Measurements from ENCODE around the gene ST3GAL4.
"Not testable (repeated sequence)": the region's sequence is repeated elsewhere in the genome, so short reads cannot be mapped to it uniquely, and the experiment has no call there.

The ST3GAL4 gene

GRCh38 chr11:126366064-126366822 is 10.8 kb downstream of the ST3GAL4 start:
- DNase-seq, result no peak

GRCh38 chr11:126366823-126367654 is 11.6 kb downstream of the ST3GAL4 start:
- not testable (repeated sequence) for DNase-seq

GRCh38 chr11:126367806-126368205 is 12.3 kb downstream of the ST3GAL4 start:
- not testable (repeated sequence) for DNase-seq

- DNase-seq, result not testable (repeated sequence)
These were observed 13.0 kb downstream of the ST3GAL4 start for GRCh38 chr11:126368336-126369119.

DNA sequence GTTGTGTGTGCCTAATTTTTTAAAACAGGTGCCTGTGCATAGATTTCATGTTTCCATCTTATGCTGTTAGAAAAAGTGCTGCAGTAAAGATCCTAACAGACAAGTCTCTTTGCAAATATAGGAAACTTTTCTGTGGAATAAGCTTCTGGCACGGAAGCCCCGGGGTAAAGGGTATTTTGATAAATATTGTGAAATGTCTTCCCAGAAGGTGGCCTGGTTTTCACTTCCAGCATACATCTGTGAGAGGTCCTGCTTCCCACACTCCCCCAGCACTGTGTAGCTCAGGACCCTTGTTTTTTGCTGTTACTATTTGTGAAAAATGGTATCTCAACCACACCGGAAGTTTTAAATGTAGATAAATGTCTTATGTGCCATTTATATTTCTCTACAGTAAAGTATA is 14.5 kb downstream of the ST3GAL4 start:
- no peak for DNase-seq

DNA sequence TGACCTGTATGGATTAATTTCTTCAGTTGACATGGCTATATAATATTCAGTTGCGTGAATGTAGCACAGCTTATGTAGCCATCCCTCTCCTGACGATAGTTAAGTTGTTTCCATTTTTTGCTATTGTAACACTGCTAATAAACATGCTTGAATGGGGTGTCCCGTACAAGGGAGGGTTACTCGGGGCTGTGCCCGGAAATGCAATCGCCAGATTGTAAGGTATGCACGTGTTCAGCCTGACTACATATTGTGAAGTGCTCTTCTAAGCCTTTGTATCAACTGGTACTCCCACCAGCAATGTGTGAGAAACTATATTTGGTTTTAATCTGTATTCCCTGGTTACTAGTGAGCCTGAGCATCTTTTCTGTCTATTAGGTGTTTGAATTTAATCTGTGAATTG is 16.1 kb downstream of the ST3GAL4 start:
- no peak for DNase-seq

DNA sequence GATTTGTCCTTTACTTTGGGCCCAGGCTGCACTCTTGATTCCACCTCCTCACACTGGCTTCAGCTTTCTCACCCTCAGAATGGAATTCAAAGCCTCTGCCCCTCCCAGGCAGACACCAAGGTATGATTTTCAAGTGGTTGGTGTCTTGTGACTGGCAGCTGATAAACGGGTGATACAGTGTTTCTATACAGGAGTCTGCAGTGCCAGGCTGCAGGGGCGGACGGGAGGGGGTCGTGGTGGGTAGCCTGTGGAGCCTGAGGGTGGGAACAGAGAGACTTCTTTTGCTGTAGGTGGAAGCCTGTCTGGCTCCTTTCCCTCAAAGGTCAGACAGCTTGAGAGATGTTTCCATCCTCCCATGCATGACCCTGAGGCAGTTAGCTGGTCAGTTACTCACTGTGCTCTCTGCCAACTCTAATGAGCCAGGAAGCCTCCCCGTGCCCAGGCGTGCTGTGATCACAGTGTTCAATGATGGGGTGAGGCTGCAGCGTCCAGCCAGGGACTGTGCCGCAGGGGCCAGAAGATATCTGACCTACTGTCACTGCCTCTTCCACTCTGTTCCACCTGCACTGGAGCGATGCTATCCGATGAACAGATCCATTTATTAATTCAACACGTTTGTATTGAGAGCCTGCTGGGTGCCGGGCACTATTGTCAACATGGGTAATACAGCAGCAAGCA is 18.0 kb downstream of the ST3GAL4 start:
- DNase-seq, result not testable (repeated sequence)

GRCh38 chr11:126374562-126375300 is 19.2 kb downstream of the ST3GAL4 start:
- not testable (repeated sequence) for DNase-seq

GRCh38 chr11:126375726-126376125 is 20.2 kb downstream of the ST3GAL4 start:
- no peak for DNase-seq

- no peak for DNase-seq
These were observed 23.3 kb downstream of the ST3GAL4 start for GRCh38 chr11:126378763-126379162.

DNA sequence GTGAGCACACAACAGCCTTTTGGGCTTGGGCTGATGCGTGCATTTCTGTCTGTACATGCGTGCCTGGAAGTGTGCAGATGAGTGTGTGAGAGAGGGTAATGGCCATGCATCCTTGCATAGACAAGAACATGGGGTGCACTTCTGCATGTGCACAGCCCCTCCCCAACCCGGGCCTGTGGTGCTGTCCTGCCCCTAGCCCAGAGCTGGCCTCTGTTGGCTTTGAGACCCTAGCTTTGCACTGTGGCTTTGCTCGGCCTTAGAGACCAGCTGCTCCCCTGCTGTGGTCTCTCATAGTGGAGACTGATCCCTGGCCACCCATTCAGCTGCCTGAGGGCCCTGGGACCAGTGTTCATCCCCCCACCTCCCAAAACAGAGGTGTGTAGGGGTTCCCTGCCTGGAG is 25.4 kb downstream of the ST3GAL4 start:
- no peak for DNase-seq

GRCh38 chr11:126381960-126382359 is 26.5 kb downstream of the ST3GAL4 start:
- not testable (repeated sequence) for DNase-seq

GRCh38 chr11:126382641-126383040 is 27.2 kb downstream of the ST3GAL4 start:
- not testable (repeated sequence) for DNase-seq

DNA sequence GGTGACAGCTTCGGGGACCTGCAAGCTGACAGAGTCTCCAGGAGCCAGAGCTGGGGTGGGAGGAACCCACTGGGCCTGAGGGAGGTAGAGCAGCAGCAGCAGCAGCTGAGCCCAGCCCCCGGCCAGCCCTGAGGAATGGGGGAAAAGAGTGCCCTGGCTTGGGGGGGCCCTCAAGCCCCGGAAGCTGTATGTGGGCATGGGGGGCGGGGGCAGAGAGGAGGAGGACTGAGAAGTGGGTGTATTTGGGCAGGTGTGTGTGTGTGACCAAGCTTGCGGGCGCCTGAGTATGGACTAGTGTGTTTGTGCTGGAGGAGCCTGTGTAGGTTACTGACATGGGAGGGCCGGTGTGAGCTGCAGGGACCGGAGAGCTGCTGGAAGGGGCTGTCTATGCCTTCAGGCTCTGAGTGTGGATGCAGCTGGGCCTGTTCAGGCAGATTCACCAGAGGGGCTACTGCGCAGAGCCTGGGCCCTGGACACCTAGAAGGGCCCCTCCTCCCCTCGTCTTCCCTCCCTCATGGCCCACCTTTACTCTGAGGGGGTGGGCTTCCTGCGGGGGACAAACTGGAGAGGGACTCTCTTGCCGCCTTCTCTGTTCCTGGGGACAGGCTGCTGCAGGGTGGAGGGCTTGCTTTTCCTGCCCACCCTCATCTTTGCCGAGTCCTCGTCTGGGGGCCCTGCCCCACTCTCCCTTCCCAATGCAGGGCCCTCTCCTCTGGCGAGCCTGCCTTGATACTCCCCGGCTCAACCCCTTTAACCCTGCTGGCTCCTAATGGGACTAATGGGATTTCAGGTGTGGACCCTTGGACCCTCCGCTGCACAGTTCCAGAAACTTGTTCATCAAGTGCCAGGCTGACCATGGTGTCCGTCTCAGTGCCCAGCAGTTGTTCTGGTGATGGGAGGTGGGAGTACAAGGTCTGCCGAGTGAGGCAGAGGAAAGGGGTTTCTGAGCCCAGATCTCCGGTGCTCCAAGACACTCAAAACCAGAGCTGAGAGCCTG is 28.2 kb downstream of the ST3GAL4 start:
- DNase-seq, result no peak

DNA sequence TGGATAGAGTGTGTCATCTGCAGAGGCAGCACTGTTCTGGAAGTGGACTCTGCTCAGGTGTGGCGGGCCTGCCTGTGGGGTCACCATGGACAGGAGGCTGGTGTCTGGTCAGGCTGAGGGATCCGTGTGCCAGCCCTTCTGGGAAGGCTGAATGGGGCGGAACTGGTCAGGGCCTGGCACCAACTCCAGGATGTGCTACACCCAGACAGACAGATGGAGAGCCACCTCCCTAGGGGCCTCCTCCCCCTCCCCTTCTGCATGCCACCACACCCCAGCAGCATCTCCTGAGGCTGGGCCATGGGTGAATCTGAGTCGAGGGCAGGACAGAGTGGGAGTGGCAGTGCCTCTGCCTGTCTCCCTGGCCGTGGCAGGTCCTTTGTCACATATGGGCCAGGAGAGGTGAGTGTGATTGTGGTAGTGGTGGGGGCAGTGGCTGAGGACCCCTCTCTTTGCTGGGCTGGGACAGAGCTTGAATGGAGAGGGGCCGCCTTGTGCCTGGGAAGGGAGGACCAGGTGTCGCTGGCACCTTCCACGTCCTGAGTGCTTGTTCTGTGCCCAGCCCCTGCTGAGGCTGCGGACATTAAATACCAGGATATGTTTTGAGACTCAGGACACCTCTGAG is 29.1 kb downstream of the ST3GAL4 start:
- no peak for DNase-seq

DNA sequence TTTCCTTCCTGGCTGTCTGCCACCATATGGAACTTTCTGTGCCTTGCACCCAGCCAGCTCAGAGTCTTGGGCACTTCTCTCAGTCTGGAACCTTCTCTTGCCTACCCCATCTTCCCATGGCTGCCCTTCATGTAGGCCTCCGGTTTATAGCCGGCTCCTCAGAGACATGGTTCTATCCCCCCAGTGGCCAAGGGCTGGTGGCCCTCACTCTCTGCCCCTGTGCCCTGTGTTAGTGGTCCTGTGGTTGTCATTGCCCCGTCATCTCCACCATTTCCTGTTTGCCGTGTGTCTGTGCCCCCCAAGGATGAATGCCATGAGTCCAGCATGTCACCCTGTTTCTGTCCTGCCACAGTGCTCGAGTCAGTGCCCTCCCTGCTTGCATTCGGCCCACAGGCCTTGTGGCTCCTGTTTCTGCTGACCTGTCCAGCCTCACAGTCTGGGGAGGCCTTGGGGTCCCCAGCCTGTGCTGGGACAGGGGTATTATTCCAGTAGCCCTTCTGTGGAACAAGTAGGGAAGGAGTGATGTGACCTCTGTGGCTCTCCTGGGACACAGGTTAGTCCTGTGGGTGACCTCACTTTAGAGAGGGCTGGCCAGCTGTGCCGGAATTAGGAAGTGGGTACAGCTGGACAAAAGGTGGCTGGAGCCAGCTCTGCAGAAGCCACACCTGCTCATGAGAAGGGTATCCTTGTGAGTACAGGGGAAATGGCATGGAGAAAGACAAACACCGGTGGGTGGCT is 30.7 kb downstream of the ST3GAL4 start:
- no peak for DNase-seq

DNA sequence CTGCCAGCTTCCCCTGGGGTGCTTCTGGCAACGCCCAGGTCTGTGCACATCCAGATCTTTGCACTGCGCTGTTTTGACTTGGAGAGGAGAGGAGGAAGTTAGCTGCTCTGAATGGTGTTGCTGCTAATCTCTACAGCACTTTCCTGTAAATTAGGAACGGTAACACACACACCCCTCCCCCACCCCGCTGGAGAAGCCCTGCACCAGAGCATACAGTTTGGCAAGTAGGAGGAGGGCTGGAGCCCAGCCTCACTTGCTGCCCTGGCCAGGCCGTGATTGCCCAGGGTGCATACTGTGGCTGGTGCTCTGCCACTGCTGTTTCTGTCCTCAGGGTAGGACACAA is 31.2 kb downstream of the ST3GAL4 start:
- DNase-seq, result not testable (repeated sequence)

DNA sequence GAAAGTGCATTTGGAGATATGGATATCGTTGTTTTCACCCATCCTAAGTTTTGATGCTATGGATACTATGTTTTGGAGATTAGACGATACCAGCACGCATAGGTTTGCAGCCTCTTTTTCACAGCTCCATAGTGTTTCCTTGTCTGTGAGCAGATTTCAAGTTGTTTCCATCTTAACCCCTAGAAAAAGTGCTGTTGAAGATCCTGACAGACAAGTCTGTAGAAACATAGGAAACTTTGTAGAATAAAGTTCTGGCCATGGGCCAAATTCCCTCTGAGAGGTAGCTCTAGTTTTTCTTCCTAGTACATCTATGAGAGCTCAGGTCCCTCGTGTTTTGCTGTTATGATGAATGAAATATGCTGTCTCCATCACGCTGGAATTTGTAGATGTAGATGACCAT is 32.4 kb downstream of the ST3GAL4 start:
- DNase-seq, result no peak

DNA sequence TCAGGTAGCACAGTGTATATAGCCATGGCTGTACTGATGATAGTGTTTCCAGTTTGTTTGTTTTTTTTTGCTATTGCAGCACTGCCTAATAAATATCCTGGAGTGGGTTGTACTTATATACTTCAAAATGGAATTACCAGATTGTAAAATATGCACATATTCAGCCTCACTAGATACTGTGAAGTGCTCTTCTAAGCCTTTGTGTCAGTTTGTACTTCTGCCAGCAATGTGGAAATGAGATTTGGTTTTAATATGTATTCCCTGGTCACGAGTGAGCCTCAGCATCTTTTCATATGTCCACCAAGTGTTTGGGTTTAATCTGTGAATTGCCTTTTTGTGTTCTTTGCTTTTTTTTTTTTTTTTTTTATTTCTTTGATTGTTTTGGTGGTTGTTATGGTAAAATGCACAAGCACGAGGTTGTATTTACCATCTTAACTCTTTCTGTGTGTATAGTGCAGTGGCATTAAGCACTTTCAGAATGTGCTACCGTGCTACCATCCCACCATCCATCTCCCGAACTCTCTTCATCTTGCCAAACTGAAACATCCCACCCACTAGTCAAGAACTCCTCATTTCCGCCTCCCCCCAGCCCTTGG is 34.9 kb downstream of the ST3GAL4 start:
- DNase-seq, result no peak
